HG02798 (cell line): ENCODE results near the gene PPP1R13L.

Experiments
- ATAC-seq: cut with Tn5 transposase; IDR thresholded peaks from one replicate; pipeline ENCODE4 v1.9.1; 2021; ENCODE audit warnings: mild to moderate bottlenecking; ENCODE audit not compliant: unreplicated experiment, poor library complexity

Gene PPP1R13L

GRCh38 chr19:45404557-45405434 is at the start of gene PPP1R13L:
TSS of gene PPP1R13L (minus strand) at chr19:45405069. CDS start at chr19:45398318, 6,751 bp downstream.
- ATAC-seq, result peak; percentile 21

- ATAC-seq, result no peak
Measured at GRCh38 chr19:45451850-45452387, 47.0 kb upstream of the PPP1R13L start.

GRCh38 chr19:45451131-45451849 is 46.4 kb upstream of the PPP1R13L start:
- ATAC-seq, result peak; percentile 10

GRCh38 chr19:45450012-45450333 is 45.1 kb upstream of the PPP1R13L start:
- ATAC-seq, result no peak

- ATAC-seq, result no peak
Measured at GRCh38 chr19:45448887-45449299, 44.0 kb upstream of the PPP1R13L start.

GRCh38 chr19:45448425-45448756 is 43.5 kb upstream of the PPP1R13L start:
- no peak for ATAC-seq

GRCh38 chr19:45446944-45447343 is 42.1 kb upstream of the PPP1R13L start:
- no peak for ATAC-seq

- no peak for ATAC-seq
Measured at GRCh38 chr19:45446295-45446694, 41.4 kb upstream of the PPP1R13L start.

GRCh38 chr19:45445139-45445538 is 40.3 kb upstream of the PPP1R13L start:
- no peak for ATAC-seq

GRCh38 chr19:45444318-45445041 is 39.6 kb upstream of the PPP1R13L start:
- peak; percentile 61 for ATAC-seq

- no peak for ATAC-seq
Measured at GRCh38 chr19:45443462-45444317, 38.8 kb upstream of the PPP1R13L start.

- no peak for ATAC-seq
Measured at GRCh38 chr19:45442778-45443461, 38.1 kb upstream of the PPP1R13L start.

GRCh38 chr19:45442408-45442777 is 37.5 kb upstream of the PPP1R13L start:
- no peak for ATAC-seq

GRCh38 chr19:45440873-45441654 is 36.2 kb upstream of the PPP1R13L start:
- no peak for ATAC-seq

GRCh38 chr19:45440259-45440638 is 35.4 kb upstream of the PPP1R13L start:
- ATAC-seq, result no peak

- peak; percentile 76 for ATAC-seq
Measured at GRCh38 chr19:45439569-45440258, 34.8 kb upstream of the PPP1R13L start.

- no peak for ATAC-seq
Measured at GRCh38 chr19:45439190-45439568, 34.3 kb upstream of the PPP1R13L start.

- ATAC-seq, result no peak
Measured at GRCh38 chr19:45437328-45437727, 32.5 kb upstream of the PPP1R13L start.
